Gastrocnemius medialis (tissue), 4 donors: ENCODE results near the gene MAN1C1. TPM values are rescaled to one million over a fixed set of nuclear protein-coding genes. Genes with fewer than 3 reads are reported as not detected.

Source experiments
- ATAC-seq, 2 donors: fragments of 150-250 bp; one replicate each; pipeline ENCODE4 v1.9.1; 2016
- DNase-seq, 2 donors: peaks; one replicate each; pipeline ENCODE4 v3.0.0-alpha.2; 2019
- H3K27ac ChIP-seq, 4 donors: fragments of 200-600 bp; sonication (generic); 1 replicate in 1 of 4; 2 replicates in 3 of 4; pipeline ENCODE4 v1.5.1; 2016 to 2018; ENCODE audit warnings: mild to moderate bottlenecking in 2 of 4, moderate library complexity in 1 of 4
- H3K27me3 ChIP-seq, 3 donors: fragments of 200-600 bp; sonication (generic) in 2 of 3; 1 replicate in 1 of 3; 2 replicates in 2 of 3; pipeline versions ENCODE4 v1.5.1 to v1.6.0; 2016 to 2019; ENCODE audit warnings: mild to moderate bottlenecking in 1 of 3, moderate library complexity in 1 of 3
- H3K36me3 ChIP-seq, 2 donors: fragments of 200-600 bp; sonication (generic) in 1 of 2; one replicate each; pipeline ENCODE4 v1.5.1; 2017 to 2018
- H3K4me1 ChIP-seq, 2 donors: fragments of 200-600 bp; sonication (generic) in 1 of 2; one replicate each; pipeline ENCODE4 v1.5.1; 2016 to 2017; ENCODE audit warnings: mild to moderate bottlenecking in 2 of 2
- H3K4me3 ChIP-seq, 4 donors: fragments of 200-600 bp; sonication (generic) in 3 of 4; 1 replicate in 1 of 4; 2 replicates in 3 of 4; pipeline ENCODE4 v1.5.1; 2016 to 2019; ENCODE audit warnings: mild to moderate bottlenecking in 2 of 4
- H3K9me3 ChIP-seq, 3 donors: fragments of 200-600 bp; sonication (generic) in 2 of 3; 1 replicate in 1 of 3; 2 replicates in 2 of 3; pipeline ENCODE4 v1.5.1; 2016 to 2019
- POLR2A ChIP-seq, 2 donors: fragments of 450-650 bp; IDR thresholded peaks; one replicate each; pipeline ENCODE4 v1.6.1; 2017; ENCODE audit warnings: antibody characterized with exemption in 2 of 2, mild to moderate bottlenecking in 2 of 2, moderate library complexity in 2 of 2
- in situ Hi-C, 4 donors: fragments of 200-750 bp; cut with MboI; loops; one replicate each; pipeline versions ENCODE4 v1.15.0 to v1.8.0; 2017; ENCODE audit warnings: low sequenced_read_pairs in 4 of 4
- intact Hi-C: fragments of 100-400 bp; cut with DNase I; formaldehyde crosslinking; loops from one replicate; pipeline ENCODE4 v1.15.1; 2023; ENCODE audit warnings: low total_unique reads
- total RNA-seq, 4 donors: library from RNA; depleted of rRNA; stranded (reverse); fragments of >200 nt; gene quantifications; one replicate each; pipeline versions ENCODE4 v1.1.0 to v1.2.3, GENCODE V29; 2016
- TF ChIP-seq, protein P1 (sequence below), 5 experiments: fragments of 450-650 bp in 3 of 5; fragments of 200-600 bp in 2 of 5; sonication (generic) in 2 of 5; IDR thresholded peaks in 4 of 5; conservative IDR thresholded peaks in 1 of 5; 1 replicate in 4 of 5; 2 replicates in 1 of 5; pipeline ENCODE4 v1.5.1; 2016 to 2019; ENCODE audit warnings: antibody characterized with exemption in 5 of 5, mild to moderate bottlenecking in 3 of 5, moderate library complexity in 3 of 5

Gene MAN1C1
- total RNA-seq, 4 donors from 2014 or later, result 2.0 to 4.4 (median 2.5) TPM

DNA sequence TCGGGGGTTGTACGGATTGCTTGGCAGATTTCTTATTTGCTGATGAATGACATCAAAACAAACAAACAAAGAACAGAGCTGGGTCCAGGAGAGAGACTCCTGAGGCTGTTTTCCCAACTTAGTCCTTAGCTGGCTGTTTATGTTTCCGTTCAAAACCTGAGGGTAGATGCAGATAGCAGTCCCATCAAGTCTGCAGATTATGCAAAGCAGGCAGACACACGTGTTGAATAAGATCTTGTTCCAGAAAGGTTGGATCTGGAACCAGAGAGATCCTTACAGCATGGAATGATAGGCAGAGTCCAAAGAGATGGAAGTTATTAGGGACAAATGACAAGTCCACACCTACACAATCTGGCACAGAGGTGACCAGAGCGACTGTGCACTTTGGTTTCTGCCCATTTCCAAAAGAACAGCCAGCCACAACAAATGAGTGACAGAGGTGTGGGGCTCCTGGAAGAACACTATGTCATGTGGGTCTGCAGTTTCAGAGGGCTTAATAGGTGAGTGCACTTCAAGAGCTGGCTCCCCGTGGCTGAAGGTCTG is 65.5 kb downstream of the MAN1C1 start:
- no peak overlapping the region for H3K4me3 ChIP-seq
- H3K4me1 ChIP-seq, result peaks cover 10 to 15% of the 10 kb centered on the region in 2 donors
- DNase-seq (no peak), ATAC-seq (no peak)
- no peaks in the 10 kb centered on the region for H3K9me3 ChIP-seq
- H3K27me3 ChIP-seq, result no peaks in the 10 kb centered on the region
- in situ Hi-C loops (no loop called here), intact Hi-C loops (no loop called here)
- H3K36me3 ChIP-seq, result no peaks in the 10 kb centered on the region
- no peak for TF ChIP-seq POLR2A (IDR thresholded peaks at IDR 0.05)
- TF ChIP-seq, protein P1, sequence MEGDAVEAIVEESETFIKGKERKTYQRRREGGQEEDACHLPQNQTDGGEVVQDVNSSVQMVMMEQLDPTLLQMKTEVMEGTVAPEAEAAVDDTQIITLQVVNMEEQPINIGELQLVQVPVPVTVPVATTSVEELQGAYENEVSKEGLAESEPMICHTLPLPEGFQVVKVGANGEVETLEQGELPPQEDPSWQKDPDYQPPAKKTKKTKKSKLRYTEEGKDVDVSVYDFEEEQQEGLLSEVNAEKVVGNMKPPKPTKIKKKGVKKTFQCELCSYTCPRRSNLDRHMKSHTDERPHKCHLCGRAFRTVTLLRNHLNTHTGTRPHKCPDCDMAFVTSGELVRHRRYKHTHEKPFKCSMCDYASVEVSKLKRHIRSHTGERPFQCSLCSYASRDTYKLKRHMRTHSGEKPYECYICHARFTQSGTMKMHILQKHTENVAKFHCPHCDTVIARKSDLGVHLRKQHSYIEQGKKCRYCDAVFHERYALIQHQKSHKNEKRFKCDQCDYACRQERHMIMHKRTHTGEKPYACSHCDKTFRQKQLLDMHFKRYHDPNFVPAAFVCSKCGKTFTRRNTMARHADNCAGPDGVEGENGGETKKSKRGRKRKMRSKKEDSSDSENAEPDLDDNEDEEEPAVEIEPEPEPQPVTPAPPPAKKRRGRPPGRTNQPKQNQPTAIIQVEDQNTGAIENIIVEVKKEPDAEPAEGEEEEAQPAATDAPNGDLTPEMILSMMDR (IDR thresholded peaks at IDR 0.05 in 4 of 5, conservative IDR thresholded peaks at IDR 0.05 in 1 of 5), result no peak
- no peak overlapping the region for H3K27ac ChIP-seq

DNA sequence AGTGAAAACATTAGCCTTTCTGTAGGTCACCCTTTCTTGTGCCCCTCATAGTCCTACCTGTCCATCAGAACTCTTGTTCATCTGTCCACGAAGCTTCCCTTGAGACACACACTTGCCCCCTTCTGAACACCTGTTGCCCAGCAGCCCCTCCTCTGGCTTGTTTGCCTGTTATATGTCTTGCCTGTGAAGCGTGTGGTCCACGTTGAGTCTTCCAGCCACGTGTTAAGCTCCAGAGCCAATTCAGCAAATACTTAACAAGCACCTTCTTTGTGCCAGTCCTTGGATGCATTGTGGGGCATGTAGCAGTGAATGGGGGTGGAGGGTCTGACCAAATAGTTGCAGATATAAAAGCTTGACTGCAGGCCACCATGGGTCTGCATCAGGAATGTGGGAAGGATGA is 66.6 kb downstream of the MAN1C1 start:
- intact Hi-C loops (no loop called here), in situ Hi-C loops (no loop called here)
- DNase-seq (no peak), ATAC-seq (no peak)
- Histone ChIP-seq H3K4me3 (no peak overlapping the region), H3K4me1 (peaks cover 8 to 14% of the 10 kb centered on the region in 2 donors), H3K27ac (no peak overlapping the region), H3K9me3 (no peaks in the 10 kb centered on the region), H3K36me3 (no peaks in the 10 kb centered on the region), H3K27me3 (no peaks in the 10 kb centered on the region)
- TF ChIP-seq, protein P1 (IDR thresholded peaks at IDR 0.05 in 4 of 5, conservative IDR thresholded peaks at IDR 0.05 in 1 of 5), result no peak

GRCh38 chr1:25683731-25684130 is 67.1 kb downstream of the MAN1C1 start:
- Histone ChIP-seq H3K36me3 (no peaks in the 10 kb centered on the region), H3K4me3 (no peak overlapping the region), H3K27ac (no peak overlapping the region), H3K4me1 (peaks cover 13 to 17% of the 10 kb centered on the region in 2 donors), H3K27me3 (no peaks in the 10 kb centered on the region), H3K9me3 (no peaks in the 10 kb centered on the region)
- ATAC-seq (no peak), DNase-seq (no peak)
- intact Hi-C loops, result no loop called here
- in situ Hi-C loops, result no loop called here
- TF ChIP-seq, protein P1 (IDR thresholded peaks at IDR 0.05 in 4 of 5, conservative IDR thresholded peaks at IDR 0.05 in 1 of 5), result no peak
- no peak for TF ChIP-seq POLR2A (IDR thresholded peaks at IDR 0.05)

DNA sequence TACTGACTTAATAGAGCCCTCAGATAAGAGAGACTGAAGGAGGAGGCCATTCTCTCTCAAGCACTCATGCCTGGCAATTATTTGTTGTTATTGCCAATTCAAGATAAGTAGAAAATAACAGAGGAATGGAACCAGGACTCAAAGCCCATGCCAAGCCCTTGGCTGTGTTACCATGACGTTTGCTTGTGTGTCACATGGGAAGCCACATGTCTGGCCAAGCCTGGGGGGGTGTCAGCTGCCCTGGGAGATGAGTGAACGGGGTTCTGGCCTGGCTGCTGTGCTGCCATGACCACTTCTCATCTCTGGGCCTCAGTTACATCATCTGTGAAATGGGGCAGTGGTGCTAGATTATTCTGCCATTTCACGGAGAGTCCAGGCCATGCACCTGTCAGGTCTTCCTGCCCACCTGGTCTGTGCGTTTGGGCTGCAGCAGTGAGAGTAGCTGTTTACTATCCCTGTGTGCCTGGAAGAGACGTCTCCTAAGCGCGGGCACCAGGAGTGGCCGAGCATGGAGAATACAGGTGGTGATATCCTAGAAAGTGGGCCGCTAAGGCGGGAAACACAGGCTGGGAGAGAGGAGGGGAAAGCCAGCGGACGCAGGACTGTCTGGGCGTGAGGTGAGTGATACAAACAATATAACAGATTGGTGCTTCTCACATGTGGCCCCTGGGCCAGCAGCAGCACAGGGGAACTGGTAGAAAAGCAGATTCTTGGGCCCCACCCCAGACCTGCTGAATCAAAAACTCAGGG is 67.8 kb downstream of the MAN1C1 start:
- no peak for ATAC-seq
- no peak overlapping the region for H3K27ac ChIP-seq
- DNase-seq, result no peak
- TF ChIP-seq POLR2A (IDR thresholded peaks at IDR 0.05), result no peak
- TF ChIP-seq, protein P1 (IDR thresholded peaks at IDR 0.05 in 4 of 5, conservative IDR thresholded peaks at IDR 0.05 in 1 of 5), result no peak
- no peaks in the 10 kb centered on the region for H3K9me3 ChIP-seq
- intact Hi-C loops, result no loop called here
- in situ Hi-C loops, result no loop called here
- H3K27me3 ChIP-seq, result no peaks in the 10 kb centered on the region
- H3K4me1 ChIP-seq, result peaks cover 20 to 24% of the 10 kb centered on the region in 2 donors
- no peak overlapping the region for H3K4me3 ChIP-seq
- H3K36me3 ChIP-seq, result no peaks in the 10 kb centered on the region
